Panc1 (cell line): ENCODE data around the gene OR52R1. TPM values are rescaled to one million over a fixed set of nuclear protein-coding genes. Genes with fewer than 3 reads are reported as not detected.

Experiments used
- ATAC-seq: fragments of 200-7000 bp; cut with Tn5 transposase; 2 replicates; pipeline ENCODE4 v1.9.1; 2020; ENCODE audit warnings: mild to moderate bottlenecking, moderate library complexity
- BruUV-seq: library from RNA; stranded (reverse); fragments of 400-500 nt; replicated peaks from 2 replicates; lab custom pipeline; 2021; lab: Mats Ljungman, UMichigan
- CTCF ChIA-PET: fragments of 300-600 bp; sonication (Branson Sonifier 250); formaldehyde crosslinking; loops from one replicate; lab custom pipeline; 2022; ENCODE audit warnings: antibody characterized with exemption; lab: Charles Lee
- POLR2A ChIA-PET: fragments of 300-600 bp; sonication (Branson Sonifier 250); formaldehyde crosslinking; loops from one replicate; lab custom pipeline; 2022; ENCODE audit warnings: antibody characterized with exemption; lab: Charles Lee
- DNase-seq: peaks from one replicate; pipeline ENCODE4 v3.0.0-alpha.2; 2010; ENCODE audit warnings: low read depth, low spot score
- H3K27ac ChIP-seq: 2 replicates; pipeline ENCODE4 v1.5.1; 2011; ENCODE audit warnings: mild to moderate bottlenecking, low read length, inconsistent platforms
- H3K27me3 ChIP-seq: fragments of 200-500 bp; sonication (Bioruptor generic); 2 replicates; pipeline ENCODE4 v1.6.0; 2014; ENCODE audit warnings: low read length, inconsistent platforms; ENCODE audit not compliant: control insufficient read depth, insufficient read depth
- H3K36me3 ChIP-seq: fragments of 200-500 bp; sonication (Bioruptor generic); 2 replicates; pipeline ENCODE4 v1.5.1; 2014; ENCODE audit warnings: inconsistent platforms, mild to moderate bottlenecking, low read length, moderate library complexity; ENCODE audit not compliant: control insufficient read depth, insufficient read depth
- H3K4me1 ChIP-seq: 2 replicates; pipeline ENCODE4 v1.5.1; 2011; ENCODE audit warnings: inconsistent platforms, mild to moderate bottlenecking, low read length, moderate library complexity; ENCODE audit not compliant: control insufficient read depth, insufficient read depth
- H3K4me3 ChIP-seq, 2 experiments: 2 replicates each; pipeline ENCODE4 v1.5.1; 2011 to 2012; ENCODE audit warnings: low read depth in 2 of 2, low read length in 2 of 2, mild to moderate bottlenecking in 2 of 2, inconsistent platforms in 1 of 2, moderate library complexity in 1 of 2
- H3K9me3 ChIP-seq: fragments of 200-500 bp; sonication (Bioruptor generic); 2 replicates; pipeline ENCODE4 v1.5.1; 2014; ENCODE audit warnings: low read depth, mild to moderate bottlenecking, inconsistent platforms, low read length, moderate library complexity; ENCODE audit not compliant: control insufficient read depth, insufficient read depth
- CTCF ChIP-seq: fragments of 450-650 bp; IDR thresholded peaks from 2 replicates; pipeline ENCODE4 v1.5.1; 2017; ENCODE audit warnings: mild to moderate bottlenecking
- POLR2AphosphoS5 ChIP-seq: IDR thresholded peaks from 2 replicates; pipeline ENCODE4 v1.6.1; 2012; ENCODE audit warnings: mild to moderate bottlenecking, low read depth, low read length, moderate library complexity
- REST ChIP-seq, 2 experiments: IDR thresholded peaks; 2 replicates each; pipeline ENCODE4 v1.6.1; 2011 to 2012; ENCODE audit warnings: low read depth in 2 of 2, control low read depth in 1 of 2, low read length in 1 of 2, mild to moderate bottlenecking in 1 of 2, moderate library complexity in 1 of 2; ENCODE audit not compliant: insufficient read depth in 1 of 2
- SIN3A ChIP-seq: IDR thresholded peaks from 2 replicates; pipeline ENCODE4 v1.6.1; 2012; ENCODE audit warnings: low read depth, mild to moderate bottlenecking, low read length, moderate library complexity, borderline replicate concordance; ENCODE audit not compliant: insufficient read depth
- TCF7L2 ChIP-seq: IDR thresholded peaks from 2 replicates; pipeline ENCODE4 v1.6.1; 2011; ENCODE audit warnings: mild to moderate bottlenecking, low read depth, low read length, inconsistent platforms
- in situ Hi-C: cut with HindIII; loops from 2 replicates; pipeline ENCODE4 v1.10.0; 2016; ENCODE audit warnings: low sequenced_read_pairs, low pct_unique_long_range_greater_than_20kb
- intact Hi-C: fragments of 100-400 bp; cut with micrococcal nuclease; formaldehyde crosslinking; loops from one replicate; pipeline ENCODE4 v1.10.0; 2022; ENCODE audit not compliant: unreplicated experiment
- total RNA-seq: library from RNA; stranded (reverse); gene quantifications from one replicate; pipeline ENCODE4 v1.2.1, GENCODE V29; 2021; ENCODE audit not compliant: unreplicated experiment

The OR52R1 gene
- total RNA-seq, 1 experiment from 2014 or later, result not detected

DNA sequence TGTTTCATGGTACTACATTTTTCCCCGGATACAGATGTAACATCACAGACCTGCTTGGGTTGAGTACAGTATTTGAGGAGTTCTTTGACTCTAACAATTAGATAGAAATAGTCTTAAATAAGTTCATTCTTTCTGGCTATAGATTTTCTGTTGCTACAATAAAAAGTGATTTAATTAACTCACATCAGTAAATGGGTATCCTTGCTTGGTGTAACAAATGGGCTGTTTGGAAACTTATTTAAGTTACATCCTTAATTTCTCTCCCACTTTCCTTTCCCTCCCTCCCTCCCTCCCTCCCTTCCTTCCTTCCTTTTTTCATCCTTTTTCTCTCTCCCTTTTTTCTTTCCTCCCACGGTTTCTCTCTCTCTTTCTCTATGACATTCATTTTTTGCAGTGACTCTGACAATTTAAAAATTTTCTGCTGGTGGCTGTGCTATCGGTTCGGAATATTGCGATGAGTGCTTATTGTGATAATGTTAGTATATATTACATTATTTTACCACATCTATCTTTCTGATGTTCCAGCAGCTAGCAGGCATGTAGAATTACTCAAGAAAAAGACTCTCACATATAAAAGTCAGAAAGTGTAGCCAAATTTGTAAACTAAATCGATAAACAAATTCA lies 37.6 kb downstream of the OR52R1 start:
- Histone ChIP-seq H3K27ac (no peak overlapping the region), H3K4me3 (no peak overlapping the region), H3K9me3 (no peaks in the 10 kb centered on the region), H3K27me3 (no peaks in the 10 kb centered on the region), H3K36me3 (no peaks in the 10 kb centered on the region), H3K4me1 (no peaks in the 10 kb centered on the region)
- TF ChIP-seq TCF7L2 (no peak), REST (IDR thresholded peaks at IDR 0.05; ENCODE audit: insufficient read depth in 1 of 2, low read depth in 2 of 2, low read length in 1 of 2) (no peak), SIN3A (no peak), POLR2AphosphoS5 (no peak), CTCF (no peak)
- intact Hi-C loops (no loop called here), in situ Hi-C loops (no loop called here)
- ATAC-seq (no peak), DNase-seq (no peak)
- POLR2A ChIA-PET, result no interaction called here
- no TSS peak for BruUV-seq
- CTCF ChIA-PET, result no interaction called here

DNA sequence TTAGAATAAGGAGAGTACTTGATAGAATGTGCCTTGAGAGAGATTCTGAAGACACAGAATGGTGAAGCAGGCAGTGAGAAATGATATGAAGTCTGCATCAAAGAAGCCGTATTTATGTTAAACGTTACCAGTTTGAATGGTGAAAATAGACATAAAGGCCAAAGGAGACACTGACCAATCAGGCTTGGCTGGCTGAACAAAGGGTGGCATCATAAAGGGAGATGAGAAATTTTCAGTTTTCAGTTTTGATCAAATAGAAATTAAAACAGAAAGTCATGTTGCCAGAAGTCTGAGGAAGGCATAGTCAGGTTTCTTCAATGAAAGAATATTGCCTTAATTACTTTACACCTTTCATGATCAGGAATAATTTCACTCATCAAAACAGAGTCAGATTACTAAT lies 41.1 kb downstream of the OR52R1 start:
- no peak for TF ChIP-seq SIN3A
- no peak for TF ChIP-seq TCF7L2
- intact Hi-C loops (no loop called here), in situ Hi-C loops (no loop called here)
- ATAC-seq (no peak), DNase-seq (no peak)
- BruUV-seq, result no TSS peak
- ChIA-PET POLR2A (no interaction called here), CTCF (no interaction called here)
- H3K4me3 ChIP-seq, result no peak overlapping the region
- H3K4me1 ChIP-seq, result no peaks in the 10 kb centered on the region
- H3K27ac ChIP-seq, result no peak overlapping the region
- H3K36me3 ChIP-seq, result no peaks in the 10 kb centered on the region
- H3K27me3 ChIP-seq, result no peaks in the 10 kb centered on the region
- H3K9me3 ChIP-seq, result no peaks in the 10 kb centered on the region

Other genes starting within 250 kb of the OR52R1 start
- not detected for gene OR52I2, start 222.6 kb downstream of the OR52R1 start, total RNA-seq
- not detected for gene OR52I1, start 210.3 kb downstream of the OR52R1 start, total RNA-seq
- 18.5 TPM for gene TRIM68, start 196.1 kb downstream of the OR52R1 start, total RNA-seq
- not detected for gene OR51D1, start 166.9 kb downstream of the OR52R1 start, total RNA-seq
- gene OR51E1, start 160.4 kb downstream of the OR52R1 start, total RNA-seq, result not detected
- not detected for gene OR51E2, start 106.5 kb downstream of the OR52R1 start, total RNA-seq
- not detected for gene MMP26, start 99.6 kb downstream of the OR52R1 start, total RNA-seq
- gene OR51F1, start 34.4 kb downstream of the OR52R1 start, total RNA-seq, result not detected
- gene OR51F2, start 16.9 kb upstream of the OR52R1 start, total RNA-seq, result not detected
- not detected for gene OR51S1, start 44.8 kb upstream of the OR52R1 start, total RNA-seq
- gene OR51T1, start 77.5 kb upstream of the OR52R1 start, total RNA-seq, result not detected
- not detected for gene OR51A7, start 99.4 kb upstream of the OR52R1 start, total RNA-seq
- not detected for gene OR51G2, start 115.0 kb upstream of the OR52R1 start, total RNA-seq
- gene OR51G1, start 120.0 kb upstream of the OR52R1 start, total RNA-seq, result not detected
- gene OR51A4, start 143.2 kb upstream of the OR52R1 start, total RNA-seq, result not detected
- gene OR51A2, start 151.3 kb upstream of the OR52R1 start, total RNA-seq, result not detected
- gene OR51L1, start 190.5 kb upstream of the OR52R1 start, total RNA-seq, result not detected
- gene OR52J3, start 242.1 kb upstream of the OR52R1 start, total RNA-seq, result not detected